Thoracic aorta (tissue), 2 donors: ENCODE results near the gene SAP30BP. TPM values are rescaled to one million over a fixed set of nuclear protein-coding genes. Genes with fewer than 3 reads are reported as not detected.

ENCODE experiments used
- ATAC-seq: fragments of 150-250 bp; one replicate; pipeline ENCODE4 v1.8.0; 2017; ENCODE audit warnings: low read depth; ENCODE audit not compliant: insufficient number of reproducible peaks, low FRiP score
- DNase-seq: peaks from one replicate; pipeline ENCODE4 v3.0.0-alpha.2; 2020; ENCODE audit warnings: low spot score
- H3K27ac ChIP-seq, 2 donors: fragments of 200-600 bp; sonication (generic); 1 replicate in 1 of 2; 2 replicates in 1 of 2; pipeline ENCODE4 v1.5.1; 2016; ENCODE audit warnings: mild to moderate bottlenecking in 2 of 2, moderate library complexity in 2 of 2
- H3K27me3 ChIP-seq: fragments of 200-600 bp; sonication (generic); replicated peaks from 2 replicates; pipeline ENCODE4 v1.6.0; 2016; ENCODE audit warnings: mild to moderate bottlenecking; ENCODE audit not compliant: insufficient read depth
- H3K36me3 ChIP-seq: fragments of 200-600 bp; sonication (generic); one replicate; pipeline ENCODE4 v1.5.1; 2016
- H3K4me1 ChIP-seq, 2 donors: fragments of 200-600 bp; sonication (generic); 1 replicate in 1 of 2; 2 replicates in 1 of 2; pipeline versions ENCODE4 v1.5.1 to v1.6.0; 2016; ENCODE audit warnings: low read depth in 2 of 2, mild to moderate bottlenecking in 1 of 2; ENCODE audit not compliant: control insufficient read depth in 1 of 2
- H3K4me3 ChIP-seq: fragments of 200-600 bp; sonication (generic); 2 replicates; pipeline ENCODE4 v1.5.1; 2016; ENCODE audit warnings: mild to moderate bottlenecking
- H3K9me3 ChIP-seq: fragments of 200-600 bp; sonication (generic); 2 replicates; pipeline ENCODE4 v1.5.1; 2016
- total RNA-seq, 2 donors: library from RNA; depleted of rRNA; stranded (reverse); fragments of >200 nt; gene quantifications; one replicate each; pipeline versions ENCODE4 v1.1.0 to v1.2.3, GENCODE V29; 2016
- TF ChIP-seq, protein P1 (sequence below): fragments of 200-600 bp; sonication (generic); IDR thresholded peaks from one replicate; pipeline ENCODE4 v1.5.1; 2019; ENCODE audit warnings: antibody characterized with exemption

SAP30BP gene
- total RNA-seq, 2 donors from 2014 or later, result 65.1 to 70.4 TPM

DNA sequence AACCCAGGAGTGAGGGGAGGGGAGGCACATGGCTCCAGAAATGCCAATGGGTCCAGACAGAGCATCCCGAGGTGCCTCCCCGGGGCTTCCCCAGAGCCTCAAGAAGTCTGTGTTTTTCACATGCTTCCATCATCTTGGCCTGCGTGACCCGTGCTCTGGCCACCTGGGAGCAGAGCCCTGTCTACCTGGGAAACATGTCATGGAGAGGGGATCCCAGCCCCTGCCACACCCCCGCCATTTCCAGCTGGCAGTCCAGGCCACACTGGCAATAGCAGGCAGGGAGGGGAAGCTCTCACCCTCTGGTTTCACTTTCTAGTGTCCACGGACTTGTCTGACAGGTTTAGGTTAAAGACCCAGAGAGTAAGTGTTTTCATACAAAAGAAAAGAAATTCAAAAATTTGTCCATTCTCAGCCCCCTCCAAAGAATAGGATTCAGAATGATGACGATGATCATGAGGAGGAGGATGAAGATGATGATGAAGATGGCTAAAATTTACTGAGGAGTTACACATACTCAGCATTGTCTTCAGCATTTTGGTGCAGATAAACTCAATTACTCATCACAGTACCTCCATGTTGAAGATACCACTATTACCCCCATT is 24.9 kb upstream of the SAP30BP start:
- H3K9me3 ChIP-seq, result no peaks in the 10 kb centered on the region
- H3K36me3 ChIP-seq, result peaks cover 4% of the 10 kb centered on the region
- no peaks in the 10 kb centered on the region for H3K27me3 ChIP-seq
- TF ChIP-seq, protein P1, sequence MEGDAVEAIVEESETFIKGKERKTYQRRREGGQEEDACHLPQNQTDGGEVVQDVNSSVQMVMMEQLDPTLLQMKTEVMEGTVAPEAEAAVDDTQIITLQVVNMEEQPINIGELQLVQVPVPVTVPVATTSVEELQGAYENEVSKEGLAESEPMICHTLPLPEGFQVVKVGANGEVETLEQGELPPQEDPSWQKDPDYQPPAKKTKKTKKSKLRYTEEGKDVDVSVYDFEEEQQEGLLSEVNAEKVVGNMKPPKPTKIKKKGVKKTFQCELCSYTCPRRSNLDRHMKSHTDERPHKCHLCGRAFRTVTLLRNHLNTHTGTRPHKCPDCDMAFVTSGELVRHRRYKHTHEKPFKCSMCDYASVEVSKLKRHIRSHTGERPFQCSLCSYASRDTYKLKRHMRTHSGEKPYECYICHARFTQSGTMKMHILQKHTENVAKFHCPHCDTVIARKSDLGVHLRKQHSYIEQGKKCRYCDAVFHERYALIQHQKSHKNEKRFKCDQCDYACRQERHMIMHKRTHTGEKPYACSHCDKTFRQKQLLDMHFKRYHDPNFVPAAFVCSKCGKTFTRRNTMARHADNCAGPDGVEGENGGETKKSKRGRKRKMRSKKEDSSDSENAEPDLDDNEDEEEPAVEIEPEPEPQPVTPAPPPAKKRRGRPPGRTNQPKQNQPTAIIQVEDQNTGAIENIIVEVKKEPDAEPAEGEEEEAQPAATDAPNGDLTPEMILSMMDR, result no peak
- no peak overlapping the region for H3K4me3 ChIP-seq
- DNase-seq (no peak), ATAC-seq (no peak)
- no peak overlapping the region for H3K27ac ChIP-seq
- H3K4me1 ChIP-seq, result no peaks in the 10 kb centered on the region

DNA sequence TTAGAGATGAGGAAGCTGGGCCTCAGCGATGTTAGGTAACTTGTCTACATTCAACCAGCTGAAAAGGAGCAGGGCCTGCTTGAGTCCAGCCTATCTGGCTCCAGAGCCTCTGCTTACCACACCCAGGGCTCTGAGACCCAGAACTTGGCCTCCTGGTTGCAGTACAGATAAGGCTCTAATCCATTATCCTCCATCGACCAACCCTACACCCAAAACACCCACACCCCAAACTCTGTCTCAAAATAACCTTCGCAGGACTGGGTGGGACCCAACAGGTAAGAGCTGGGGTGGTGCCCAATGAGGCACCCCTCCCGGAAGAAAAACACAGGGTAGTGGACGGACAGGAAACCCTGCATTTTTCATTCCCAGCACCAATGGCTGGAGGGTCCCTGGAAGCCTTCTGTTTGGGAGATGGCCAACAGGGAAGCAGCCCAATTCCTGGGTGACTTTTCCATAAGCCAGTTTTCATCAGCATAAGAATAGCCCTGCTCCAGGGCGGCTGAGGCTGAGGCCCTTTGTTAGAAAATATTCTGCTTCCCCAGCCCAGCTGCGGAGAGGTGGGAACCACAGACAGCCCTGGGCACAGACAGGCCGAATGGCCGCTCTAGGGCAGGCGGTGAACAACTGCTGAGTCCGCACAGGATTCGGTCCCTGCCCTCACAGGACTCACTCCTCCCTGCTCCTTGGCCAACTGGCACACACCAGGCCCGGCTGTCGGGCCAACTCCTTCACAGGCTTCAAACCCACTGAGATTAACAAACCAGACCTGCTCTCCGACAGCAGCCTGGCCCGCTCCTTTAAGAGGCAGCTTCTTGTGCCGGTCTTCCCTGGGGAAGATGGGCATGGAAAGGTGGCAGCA is 24.1 kb upstream of the SAP30BP start:
- ATAC-seq, result no peak
- peaks cover 6% of the 10 kb centered on the region for H3K36me3 ChIP-seq
- TF ChIP-seq, protein P1, result no peak
- no peak for DNase-seq
- no peaks in the 10 kb centered on the region for H3K9me3 ChIP-seq
- H3K4me3 ChIP-seq, result no peak overlapping the region
- no peaks in the 10 kb centered on the region for H3K27me3 ChIP-seq
- no peak overlapping the region for H3K27ac ChIP-seq
- H3K4me1 ChIP-seq, result no peaks in the 10 kb centered on the region

DNA sequence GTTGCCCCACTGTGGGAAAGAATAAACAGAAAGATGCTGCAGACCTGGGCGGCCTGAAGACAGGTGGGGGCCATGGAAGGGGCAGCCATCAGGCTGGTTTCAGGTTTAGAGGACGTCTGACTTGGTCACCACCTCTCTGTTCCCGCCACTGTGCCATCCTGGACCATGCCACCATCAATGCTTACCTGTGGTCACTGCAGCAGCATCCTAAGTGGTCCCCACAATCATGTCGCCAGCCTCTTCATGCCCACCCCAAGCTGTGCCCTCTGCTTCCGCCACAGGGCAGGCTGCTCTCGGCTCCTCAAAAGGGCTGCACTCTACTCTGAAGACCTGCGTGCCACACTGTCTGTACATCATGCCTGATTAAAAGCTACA is 23.5 kb upstream of the SAP30BP start:
- H3K4me1 ChIP-seq, result no peaks in the 10 kb centered on the region
- no peaks in the 10 kb centered on the region for H3K27me3 ChIP-seq
- no peak overlapping the region for H3K4me3 ChIP-seq
- no peak overlapping the region for H3K27ac ChIP-seq
- ATAC-seq (no peak), DNase-seq (no peak)
- H3K9me3 ChIP-seq, result no peaks in the 10 kb centered on the region
- TF ChIP-seq, protein P1, result no peak
- H3K36me3 ChIP-seq, result peaks cover 6% of the 10 kb centered on the region

DNA sequence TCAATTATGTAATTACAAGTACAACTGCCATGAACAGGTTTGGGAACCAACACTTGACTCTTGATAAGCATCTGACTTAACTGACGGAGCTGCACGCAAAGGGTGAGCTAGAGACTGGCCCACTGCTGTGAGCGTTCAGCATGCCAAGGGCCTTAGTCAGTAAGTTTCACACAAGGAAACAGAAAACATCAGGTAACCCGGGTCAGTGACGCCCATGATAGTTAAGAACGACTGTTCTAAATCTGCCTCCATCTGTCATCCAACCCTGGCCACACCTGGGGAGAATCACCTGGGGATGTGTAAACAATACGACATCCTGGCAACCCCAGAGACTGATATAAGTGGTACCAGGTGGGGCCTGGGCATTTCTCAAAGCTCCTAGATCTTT is 21.6 kb upstream of the SAP30BP start:
- no peak for ATAC-seq
- Histone ChIP-seq H3K27ac (no peak overlapping the region), H3K4me3 (no peak overlapping the region), H3K36me3 (peaks cover 14% of the 10 kb centered on the region), H3K27me3 (no peaks in the 10 kb centered on the region), H3K9me3 (no peaks in the 10 kb centered on the region), H3K4me1 (no peaks in the 10 kb centered on the region)
- TF ChIP-seq, protein P1, result no peak
- no peak for DNase-seq

DNA sequence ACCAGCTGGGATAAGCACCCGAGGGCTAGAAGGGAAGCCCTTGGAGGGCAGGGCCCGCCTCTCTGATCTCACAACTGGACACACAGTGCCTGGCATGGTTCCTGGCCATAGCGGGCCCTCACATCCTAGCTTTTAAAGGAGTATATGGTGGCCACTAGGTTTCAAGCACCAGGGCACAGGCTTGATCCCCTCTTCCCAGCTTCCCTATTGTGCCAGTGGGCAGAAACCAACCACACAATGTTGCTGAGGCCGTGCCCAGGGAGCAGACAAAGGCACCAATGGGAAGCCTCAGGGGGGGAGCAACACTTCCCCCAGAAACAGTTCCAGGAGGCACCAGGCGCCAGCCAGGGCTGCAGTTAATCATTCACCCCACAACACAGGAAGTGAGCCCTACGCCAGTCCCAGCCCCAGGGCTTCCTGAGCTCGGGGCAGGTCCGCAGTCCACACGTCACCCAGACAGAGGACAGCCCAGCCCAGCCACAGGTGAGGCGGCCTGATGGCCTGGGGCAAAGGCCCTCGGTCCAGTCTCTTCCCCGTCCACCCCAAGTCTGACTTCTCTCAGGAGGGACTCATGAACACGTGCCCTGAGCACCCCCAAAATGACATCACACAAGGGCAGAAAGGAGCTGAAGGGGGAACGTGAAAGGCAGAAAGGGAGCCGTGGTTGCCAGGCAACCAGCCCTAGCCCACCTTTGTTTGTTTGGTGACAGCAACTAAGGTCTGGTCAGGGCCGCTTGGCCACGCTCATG is 21.1 kb upstream of the SAP30BP start:
- TF ChIP-seq, protein P1, result no peak
- H3K27me3 ChIP-seq, result no peaks in the 10 kb centered on the region
- ATAC-seq (no peak), DNase-seq (no peak)
- H3K4me3 ChIP-seq, result no peak overlapping the region
- H3K9me3 ChIP-seq, result no peaks in the 10 kb centered on the region
- no peaks in the 10 kb centered on the region for H3K4me1 ChIP-seq
- H3K27ac ChIP-seq, result no peak overlapping the region
- H3K36me3 ChIP-seq, result peaks cover 20% of the 10 kb centered on the region
